ENCODE measurements around the gene ITIH3.

The ITIH3 gene

GRCh38 chr3:52779837-52780585, 14.6 kb upstream of the ITIH3 start:
- DNase-seq: no peak

GRCh38 chr3:52781741-52782140, 12.9 kb upstream of the ITIH3 start:
- DNase-seq: no peak

- DNase-seq: no peak
These were observed 12.0 kb upstream of the ITIH3 start for GRCh38 chr3:52782412-52783210.

GRCh38 chr3:52783211-52783555, 11.4 kb upstream of the ITIH3 start:
- DNase-seq: no peak

GRCh38 chr3:52784021-52784621, 10.5 kb upstream of the ITIH3 start:
- DNase-seq: no peak

- DNase-seq: no peak
These were observed 9.5 kb upstream of the ITIH3 start for GRCh38 chr3:52784931-52785590.

- no peak for DNase-seq
These were observed 8.0 kb upstream of the ITIH3 start for GRCh38 chr3:52786330-52787215.

GRCh38 chr3:52787246-52787645, 7.3 kb upstream of the ITIH3 start:
- no peak for DNase-seq

GRCh38 chr3:52787672-52788625, 6.6 kb upstream of the ITIH3 start:
- DNase-seq: no peak

- DNase-seq: no peak
These were observed 5.5 kb upstream of the ITIH3 start for GRCh38 chr3:52788890-52789745.

GRCh38 chr3:52789746-52790040, 4.9 kb upstream of the ITIH3 start:
- DNase-seq: no peak

GRCh38 chr3:52790337-52790736, 4.3 kb upstream of the ITIH3 start:
- no peak for DNase-seq

- DNase-seq: no peak
These were observed 3.9 kb upstream of the ITIH3 start for GRCh38 chr3:52790741-52791140.

- no peak for DNase-seq
These were observed 3.2 kb upstream of the ITIH3 start for GRCh38 chr3:52791366-52791765.

- no peak for DNase-seq
These were observed 2.7 kb upstream of the ITIH3 start for GRCh38 chr3:52791928-52792327.

GRCh38 chr3:52792413-52792812, 2.2 kb upstream of the ITIH3 start:
- no peak for DNase-seq

- no peak for DNase-seq
These were observed 1.5 kb upstream of the ITIH3 start for GRCh38 chr3:52792961-52793695.

- DNase-seq: no peak
These were observed 639 bp upstream of the ITIH3 start for GRCh38 chr3:52793702-52794611.

Data from GOT3 (cell line).